Measurements from ENCODE around the gene E2F6. TPM values are rescaled to one million over a fixed set of nuclear protein-coding genes. Genes with fewer than 3 reads are reported as not detected.
A peak's percentile ranks its signal among the peaks of the same experiment; 100 is the strongest.

E2F6 gene
- total RNA-seq, 3 donors from 2014 or later = 21.1 to 25.0 (median 23.3) TPM

DNA sequence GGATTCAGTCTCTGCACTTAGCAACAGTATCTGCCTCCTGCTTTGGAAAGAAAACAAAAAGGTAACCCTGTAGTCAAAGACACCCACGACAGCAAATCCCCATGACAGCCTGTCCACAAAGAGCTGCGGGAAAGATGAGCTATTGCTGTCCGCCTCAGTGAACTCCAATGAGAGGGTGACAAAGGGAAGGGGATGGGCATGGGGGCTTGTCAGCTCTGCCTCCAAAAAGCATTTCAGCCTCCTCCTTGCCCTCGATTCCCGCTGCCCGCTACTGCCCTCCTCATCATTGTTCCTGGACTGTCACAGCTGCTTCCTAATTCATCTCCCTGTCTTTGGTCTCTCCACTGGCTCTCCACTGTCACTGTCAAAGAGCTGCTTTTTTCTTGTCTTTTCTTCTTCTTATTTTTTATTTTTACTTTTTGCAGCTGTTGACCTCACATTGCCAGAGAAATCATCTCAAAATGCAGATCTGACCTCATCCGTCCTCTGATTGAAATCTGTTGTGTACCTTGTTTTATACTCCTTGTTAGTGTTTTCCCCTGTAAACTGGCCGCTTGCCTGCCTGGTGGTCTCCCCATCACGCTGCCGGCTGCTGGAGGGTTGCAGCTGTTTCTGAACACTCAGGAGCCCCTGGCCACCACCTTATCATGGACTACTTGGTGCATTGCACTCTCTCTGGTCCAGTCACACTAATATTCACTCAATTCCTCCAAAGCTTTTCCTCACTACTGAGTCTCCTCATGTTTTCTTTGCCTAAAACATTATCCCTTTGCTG lies 7.9 kb upstream of the E2F6 start:
- Histone ChIP-seq H3K4me1 (no peaks in the 10 kb centered on the region), H3K27me3 (no peaks in the 10 kb centered on the region), H3K9me3 (no peaks in the 10 kb centered on the region), H3K27ac (no peak overlapping the region), H3K4me3 (no peak overlapping the region), H3K36me3 (no peaks in the 10 kb centered on the region)
- intact Hi-C loops (cut with DNase I; ENCODE audit: low total_unique reads) = no loop called here
- TF ChIP-seq CTCF (IDR thresholded peaks at IDR 0.05) = no peak
- no peak for TF ChIP-seq POLR2A (IDR thresholded peaks at IDR 0.05)
- no peak for TF ChIP-seq POLR2AphosphoS5 (IDR thresholded peaks at IDR 0.05)
- no peak for DNase-seq (ENCODE audit: low spot score in 2 of 2)

DNA sequence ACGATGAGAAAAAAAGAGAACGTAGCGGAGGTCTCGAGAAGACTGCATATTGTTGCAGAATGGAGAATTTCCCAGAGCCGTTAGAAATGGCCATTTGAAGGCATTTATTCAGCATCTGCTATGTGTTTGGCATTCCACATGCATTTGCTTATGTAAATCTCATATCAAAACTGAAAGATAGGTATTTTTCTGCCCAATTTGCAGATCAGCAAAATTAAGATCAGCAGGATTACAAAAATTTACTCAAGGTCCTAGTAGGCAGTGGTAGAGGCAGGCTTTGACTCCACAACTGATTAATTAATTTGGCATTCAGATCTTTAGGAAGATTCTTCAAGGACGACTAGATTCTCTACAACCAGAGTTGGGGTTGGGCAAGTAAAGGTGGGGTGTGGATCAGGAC lies 1.8 kb upstream of the E2F6 start:
- no peaks in the 10 kb centered on the region for H3K4me1 ChIP-seq
- intact Hi-C loops (cut with DNase I; ENCODE audit: low total_unique reads) = no loop called here

DNA sequence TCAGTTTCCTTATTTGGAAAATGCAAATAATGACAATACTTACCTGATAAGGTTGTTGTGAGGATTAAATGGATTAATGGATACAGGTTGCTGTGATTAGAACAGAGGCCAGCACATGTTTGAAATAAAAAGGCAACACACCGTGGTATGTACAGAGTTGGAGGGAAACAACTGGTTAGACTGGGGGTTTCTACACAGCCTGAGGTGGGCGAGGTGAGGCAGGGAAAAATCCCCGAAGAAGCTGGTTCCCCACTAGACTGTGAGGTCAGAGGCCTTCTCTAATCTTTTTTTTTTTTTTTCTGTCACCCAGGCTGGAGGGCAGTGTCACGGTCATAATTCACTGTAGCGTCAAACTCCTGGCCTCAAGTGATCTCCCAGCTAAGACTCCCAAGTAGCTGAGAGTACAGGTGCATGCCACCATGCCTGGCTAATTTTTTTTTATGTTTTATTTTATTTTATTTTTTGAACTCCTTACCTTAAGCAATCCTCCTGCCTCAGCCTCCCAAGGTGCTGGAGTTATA lies 1.2 kb upstream of the E2F6 start:
- intact Hi-C loops (cut with DNase I; ENCODE audit: low total_unique reads) = no loop called here
- TF ChIP-seq POLR2A (IDR thresholded peaks at IDR 0.05) (no peak), CTCF (IDR thresholded peaks at IDR 0.05) (no peak), POLR2AphosphoS5 (IDR thresholded peaks at IDR 0.05) (no peak)
- Histone ChIP-seq H3K27me3 (no peaks in the 10 kb centered on the region), H3K27ac (no peak overlapping the region), H3K4me1 (no peaks in the 10 kb centered on the region), H3K9me3 (no peaks in the 10 kb centered on the region), H3K4me3 (peak overlapping the region in 2 of 3 donors; percentile 71 to 78), H3K36me3 (no peaks in the 10 kb centered on the region)
- no peak for DNase-seq (ENCODE audit: low spot score in 2 of 2)

More for the DNA sequence above, 1.8 kb upstream of the E2F6 start:
- TF ChIP-seq CTCF (IDR thresholded peaks at IDR 0.05) = no peak
- TF ChIP-seq POLR2A (IDR thresholded peaks at IDR 0.05) = no peak
- TF ChIP-seq POLR2AphosphoS5 (IDR thresholded peaks at IDR 0.05) = no peak
- no peaks in the 10 kb centered on the region for H3K9me3 ChIP-seq
- H3K36me3 ChIP-seq = no peaks in the 10 kb centered on the region
- DNase-seq (ENCODE audit: low spot score in 2 of 2) = no peak
- no peaks in the 10 kb centered on the region for H3K27me3 ChIP-seq
- no peak overlapping the region for H3K27ac ChIP-seq
- no peak overlapping the region for H3K4me3 ChIP-seq

DNA sequence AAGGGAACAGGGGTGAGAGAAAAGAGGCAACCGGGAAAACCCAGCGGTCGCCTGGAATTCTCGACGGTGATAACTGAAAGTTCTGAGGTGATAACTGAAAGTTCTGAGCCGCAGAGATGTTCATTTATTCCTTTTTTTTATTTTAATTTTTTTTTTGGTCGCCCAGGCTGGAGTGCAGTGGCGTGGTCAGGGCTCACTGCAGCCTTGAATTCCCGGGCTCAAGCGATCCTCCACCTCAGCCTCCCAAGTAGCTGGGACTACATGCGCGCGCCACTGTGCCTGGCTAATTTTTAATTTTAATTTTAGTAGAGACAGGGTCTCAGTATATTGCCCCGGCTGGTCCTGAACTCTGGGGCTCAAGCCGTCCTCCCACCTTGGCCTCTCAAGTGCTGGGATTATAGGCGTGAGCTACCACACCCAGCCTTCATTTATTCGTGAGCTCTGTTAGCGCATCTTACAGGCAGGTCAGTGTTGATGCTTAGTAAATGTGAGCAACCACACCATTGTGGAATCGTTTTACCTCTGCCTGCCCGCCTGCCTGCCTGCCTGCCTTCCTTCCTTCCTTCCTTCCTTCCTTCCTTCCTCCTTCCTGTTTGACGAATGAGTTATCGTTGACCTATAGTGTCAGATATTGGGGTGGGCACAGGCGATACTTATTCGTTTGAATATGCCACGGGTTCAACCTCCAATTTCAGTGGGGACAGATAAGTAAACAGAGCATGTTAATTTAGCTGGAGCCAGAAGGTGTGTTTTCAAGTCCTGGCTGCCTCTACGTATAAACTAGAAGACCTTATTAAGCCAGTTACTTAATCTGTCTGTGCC lies 557 bp upstream of the E2F6 start:
- no peak for DNase-seq (ENCODE audit: low spot score in 2 of 2)
- Histone ChIP-seq H3K36me3 (no peaks in the 10 kb centered on the region), H3K4me3 (peak overlapping the region; percentile 51 to 78 (median 71)), H3K27me3 (no peaks in the 10 kb centered on the region), H3K27ac (peak overlapping the region; percentile 92 to 93), H3K9me3 (no peaks in the 10 kb centered on the region), H3K4me1 (no peaks in the 10 kb centered on the region)
- intact Hi-C loops (cut with DNase I; ENCODE audit: low total_unique reads) = no loop called here
- TF ChIP-seq POLR2AphosphoS5 (IDR thresholded peaks at IDR 0.05) (no peak), CTCF (IDR thresholded peaks at IDR 0.05) (no peak)

DNA sequence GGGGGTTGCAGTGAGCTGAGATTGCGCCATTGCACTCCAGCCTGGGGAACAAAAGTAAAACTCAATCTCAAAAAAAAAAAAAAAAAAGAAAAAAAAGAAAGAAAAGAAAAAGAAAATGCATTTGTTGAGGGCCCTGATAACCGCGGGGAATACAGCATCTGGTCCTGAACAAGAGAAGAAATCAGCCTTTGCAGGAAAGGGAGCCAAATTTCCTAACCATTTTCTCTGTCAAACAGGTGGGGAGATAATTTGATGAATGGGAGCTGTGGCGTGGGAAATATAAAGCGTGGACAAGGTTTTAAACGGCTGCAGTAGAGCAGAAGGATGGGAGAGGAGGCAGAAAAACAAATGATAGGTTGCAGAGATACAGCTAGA lies 864 bp downstream of the E2F6 start:
- peak overlapping the region; percentile 92 to 93 for H3K27ac ChIP-seq
- TF ChIP-seq CTCF (IDR thresholded peaks at IDR 0.05) (no peak), POLR2AphosphoS5 (IDR thresholded peaks at IDR 0.05) (no peak), POLR2A (IDR thresholded peaks at IDR 0.05) (no peak)
- H3K27me3 ChIP-seq = no peaks in the 10 kb centered on the region
- intact Hi-C loops (cut with DNase I; ENCODE audit: low total_unique reads) = no loop called here
- peak overlapping the region; percentile 51 to 78 (median 71) for H3K4me3 ChIP-seq
- H3K9me3 ChIP-seq = no peaks in the 10 kb centered on the region
- H3K4me1 ChIP-seq = no peaks in the 10 kb centered on the region
- no peak for DNase-seq (ENCODE audit: low spot score in 2 of 2)
- H3K36me3 ChIP-seq = no peaks in the 10 kb centered on the region
